ENCODE measurements around the gene SIRPD.

The SIRPD gene

DNA sequence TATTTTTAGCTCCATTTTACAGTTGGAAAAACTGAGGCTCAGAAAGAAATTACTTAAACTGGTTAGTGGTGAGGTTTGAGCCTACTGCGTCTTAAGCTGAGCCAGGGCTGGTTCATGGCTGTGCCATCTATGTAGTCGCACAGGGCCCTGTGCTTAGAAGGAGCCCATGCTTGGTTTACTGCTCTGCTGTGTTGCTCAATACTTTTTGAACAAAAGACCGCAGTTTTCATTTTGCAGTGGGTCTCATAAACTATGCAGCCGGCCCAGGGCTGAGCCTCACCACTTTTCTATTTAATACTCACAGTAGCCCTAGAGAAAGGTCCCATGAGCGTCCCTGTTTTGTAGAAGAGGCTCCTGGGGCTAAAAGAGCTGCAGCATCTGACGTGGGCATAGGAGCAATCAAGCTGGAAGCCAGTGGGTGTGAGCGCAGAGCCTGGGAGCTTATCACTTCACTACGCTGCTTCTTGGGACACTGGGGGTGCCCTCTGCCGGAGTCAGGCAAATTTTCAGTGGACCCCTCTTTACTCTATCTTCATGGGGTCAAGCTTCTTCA, 66.8 kb downstream of the SIRPD start:
- Histone ChIP-seq H3K9ac (ENCODE audit: low read length) (no peak overlapping the region), H3K4me2 (ENCODE audit: low read length) (no peak overlapping the region), H3K4me1 (ENCODE audit: low read length) (peaks cover 41% of the 10 kb centered on the region), H3K79me2 (ENCODE audit: low read length) (no peaks in the 10 kb centered on the region), H2AFZ (ENCODE audit: low read depth, low read length) (no peak overlapping the region), H3K9me3 (ENCODE audit: insufficient read depth, low read length) (no peaks in the 10 kb centered on the region; the same call in 1 of the 2 replicates), H4K20me1 (ENCODE audit: insufficient read depth, low read length) (no peaks in the 10 kb centered on the region), H3K27me3 (ENCODE audit: low read depth, low read length) (peaks cover 24% of the 10 kb centered on the region), H3K27ac (ENCODE audit: low read length) (no peak overlapping the region), H3K36me3 (replicated peaks; ENCODE audit: low read depth, low read length) (no peaks in the 10 kb centered on the region), H3K4me3 (ENCODE audit: low read length) (no peak overlapping the region)
- TF ChIP-seq, protein P1, sequence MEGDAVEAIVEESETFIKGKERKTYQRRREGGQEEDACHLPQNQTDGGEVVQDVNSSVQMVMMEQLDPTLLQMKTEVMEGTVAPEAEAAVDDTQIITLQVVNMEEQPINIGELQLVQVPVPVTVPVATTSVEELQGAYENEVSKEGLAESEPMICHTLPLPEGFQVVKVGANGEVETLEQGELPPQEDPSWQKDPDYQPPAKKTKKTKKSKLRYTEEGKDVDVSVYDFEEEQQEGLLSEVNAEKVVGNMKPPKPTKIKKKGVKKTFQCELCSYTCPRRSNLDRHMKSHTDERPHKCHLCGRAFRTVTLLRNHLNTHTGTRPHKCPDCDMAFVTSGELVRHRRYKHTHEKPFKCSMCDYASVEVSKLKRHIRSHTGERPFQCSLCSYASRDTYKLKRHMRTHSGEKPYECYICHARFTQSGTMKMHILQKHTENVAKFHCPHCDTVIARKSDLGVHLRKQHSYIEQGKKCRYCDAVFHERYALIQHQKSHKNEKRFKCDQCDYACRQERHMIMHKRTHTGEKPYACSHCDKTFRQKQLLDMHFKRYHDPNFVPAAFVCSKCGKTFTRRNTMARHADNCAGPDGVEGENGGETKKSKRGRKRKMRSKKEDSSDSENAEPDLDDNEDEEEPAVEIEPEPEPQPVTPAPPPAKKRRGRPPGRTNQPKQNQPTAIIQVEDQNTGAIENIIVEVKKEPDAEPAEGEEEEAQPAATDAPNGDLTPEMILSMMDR (IDR thresholded peaks at IDR 0.05; ENCODE audit: low read depth, low read length), result no peak
- no peak for TF ChIP-seq EZH2phosphoT487 (IDR thresholded peaks at IDR 0.05; ENCODE audit: low read depth)

DNA sequence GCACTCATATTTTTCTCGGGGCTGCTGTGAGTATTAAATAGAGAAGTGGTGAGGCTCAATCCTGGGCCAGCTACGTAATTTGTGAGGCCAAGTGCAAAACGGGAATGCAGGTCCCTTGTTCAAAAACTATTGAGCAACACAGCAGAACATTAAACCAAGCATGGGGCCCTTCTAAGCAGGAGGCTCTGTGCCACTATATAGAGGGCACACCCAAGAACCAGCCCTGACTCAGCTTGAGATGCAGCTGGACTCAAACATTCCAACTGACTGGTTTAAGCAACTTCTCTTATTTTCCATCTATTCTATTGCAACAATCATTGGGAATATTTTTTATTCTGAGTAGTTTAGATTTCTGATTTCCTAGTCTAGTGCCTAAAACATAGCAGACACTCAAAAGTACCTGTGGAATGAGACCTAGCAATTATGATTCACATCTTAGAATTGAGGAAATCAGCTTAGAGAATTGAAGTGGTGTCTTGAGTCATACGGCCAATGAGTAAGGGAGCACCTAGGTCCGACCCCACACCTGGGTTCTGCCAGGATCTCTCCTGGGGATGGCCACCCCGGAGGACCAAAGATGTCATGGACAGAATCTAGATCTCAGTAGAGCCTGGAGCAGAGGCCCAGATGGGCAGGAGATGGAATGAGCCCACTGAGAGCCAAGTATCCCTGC, 67.6 kb downstream of the SIRPD start:
- Histone ChIP-seq H4K20me1 (ENCODE audit: insufficient read depth, low read length) (no peaks in the 10 kb centered on the region), H3K9ac (ENCODE audit: low read length) (no peak overlapping the region), H2AFZ (ENCODE audit: low read depth, low read length) (no peak overlapping the region), H3K9me3 (ENCODE audit: insufficient read depth, low read length) (no peaks in the 10 kb centered on the region; the same call in 1 of the 2 replicates), H3K27ac (ENCODE audit: low read length) (no peak overlapping the region), H3K27me3 (ENCODE audit: low read depth, low read length) (peaks cover 25% of the 10 kb centered on the region), H3K79me2 (ENCODE audit: low read length) (no peaks in the 10 kb centered on the region), H3K4me2 (ENCODE audit: low read length) (no peak overlapping the region), H3K4me1 (ENCODE audit: low read length) (peaks cover 36% of the 10 kb centered on the region), H3K36me3 (replicated peaks; ENCODE audit: low read depth, low read length) (no peaks in the 10 kb centered on the region), H3K4me3 (ENCODE audit: low read length) (no peak overlapping the region)
- TF ChIP-seq, protein P1 (IDR thresholded peaks at IDR 0.05; ENCODE audit: low read depth, low read length), result no peak
- no peak for TF ChIP-seq EZH2phosphoT487 (IDR thresholded peaks at IDR 0.05; ENCODE audit: low read depth)

DNA sequence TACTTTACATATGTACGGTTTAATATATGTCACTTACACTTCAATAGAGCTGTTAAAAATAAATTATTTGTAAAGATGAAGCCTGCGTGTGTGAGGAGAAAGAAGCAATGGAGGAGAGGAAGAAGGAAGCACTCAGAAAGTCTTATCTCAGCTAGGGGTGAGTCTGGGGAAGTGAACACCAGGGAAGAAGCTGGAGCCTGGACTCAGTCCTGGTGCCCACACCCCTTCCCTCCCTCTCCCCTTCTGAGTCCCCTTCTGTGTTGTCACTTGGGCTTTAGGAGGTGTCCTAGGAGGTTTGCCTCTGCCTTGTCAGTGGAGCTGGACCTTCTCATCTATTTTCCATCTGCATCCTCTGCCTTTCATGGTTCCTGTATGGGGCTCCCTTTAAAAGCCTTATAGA, 68.2 kb downstream of the SIRPD start:
- Histone ChIP-seq H3K4me1 (ENCODE audit: low read length) (peaks cover 32% of the 10 kb centered on the region), H3K79me2 (ENCODE audit: low read length) (no peaks in the 10 kb centered on the region), H2AFZ (ENCODE audit: low read depth, low read length) (no peak overlapping the region), H3K27me3 (ENCODE audit: low read depth, low read length) (peaks cover 27% of the 10 kb centered on the region), H4K20me1 (ENCODE audit: insufficient read depth, low read length) (no peaks in the 10 kb centered on the region), H3K9ac (ENCODE audit: low read length) (no peak overlapping the region), H3K4me2 (ENCODE audit: low read length) (no peak overlapping the region), H3K9me3 (ENCODE audit: insufficient read depth, low read length) (no peaks in the 10 kb centered on the region; the same call in 1 of the 2 replicates), H3K27ac (ENCODE audit: low read length) (no peak overlapping the region), H3K36me3 (replicated peaks; ENCODE audit: low read depth, low read length) (no peaks in the 10 kb centered on the region), H3K4me3 (ENCODE audit: low read length) (no peak overlapping the region)
- TF ChIP-seq, protein P1 (IDR thresholded peaks at IDR 0.05; ENCODE audit: low read depth, low read length), result no peak
- TF ChIP-seq EZH2phosphoT487 (IDR thresholded peaks at IDR 0.05; ENCODE audit: low read depth), result no peak

DNA sequence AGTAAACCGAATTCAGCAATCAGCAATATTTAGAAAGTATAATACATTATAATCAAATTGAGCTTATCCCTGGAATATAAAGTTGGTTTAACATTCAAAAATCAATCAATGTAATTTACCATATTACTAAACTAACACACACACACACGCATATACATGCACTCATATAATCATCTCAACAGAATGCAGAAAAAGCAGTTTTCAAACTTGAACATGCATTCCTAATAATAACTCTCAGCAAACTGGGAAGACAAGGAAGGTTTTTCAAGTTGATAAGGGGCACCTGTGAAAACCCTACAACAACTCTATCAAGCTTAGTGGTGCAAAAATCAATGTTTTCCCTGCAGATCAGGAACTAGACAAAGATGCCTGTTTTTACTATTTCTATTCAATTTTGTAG, 70.9 kb downstream of the SIRPD start:
- no peaks in the 10 kb centered on the region for H4K20me1 ChIP-seq (ENCODE audit: insufficient read depth, low read length)
- H3K9ac ChIP-seq (ENCODE audit: low read length), result no peak overlapping the region
- H2AFZ ChIP-seq (ENCODE audit: low read depth, low read length), result no peak overlapping the region
- no peak overlapping the region for H3K4me3 ChIP-seq (ENCODE audit: low read length)
- H3K79me2 ChIP-seq (ENCODE audit: low read length), result no peaks in the 10 kb centered on the region
- peaks cover 10% of the 10 kb centered on the region for H3K4me1 ChIP-seq (ENCODE audit: low read length)
- H3K9me3 ChIP-seq (ENCODE audit: insufficient read depth, low read length), result no peaks in the 10 kb centered on the region; the same call in 1 of the 2 replicates
- no peak for TF ChIP-seq EZH2phosphoT487 (IDR thresholded peaks at IDR 0.05; ENCODE audit: low read depth)
- TF ChIP-seq, protein P1 (IDR thresholded peaks at IDR 0.05; ENCODE audit: low read depth, low read length), result no peak
- no peak overlapping the region for H3K4me2 ChIP-seq (ENCODE audit: low read length)
- H3K27ac ChIP-seq (ENCODE audit: low read length), result no peak overlapping the region
- H3K27me3 ChIP-seq (ENCODE audit: low read depth, low read length), result peaks cover 35% of the 10 kb centered on the region
- no peaks in the 10 kb centered on the region for H3K36me3 ChIP-seq (replicated peaks; ENCODE audit: low read depth, low read length)
